ENCODE results near the gene SMOC1.

GRCh38 chr14:70050136-70050535, 170.9 kb downstream of the SMOC1 start:
- TF ChIP-seq, protein P1, sequence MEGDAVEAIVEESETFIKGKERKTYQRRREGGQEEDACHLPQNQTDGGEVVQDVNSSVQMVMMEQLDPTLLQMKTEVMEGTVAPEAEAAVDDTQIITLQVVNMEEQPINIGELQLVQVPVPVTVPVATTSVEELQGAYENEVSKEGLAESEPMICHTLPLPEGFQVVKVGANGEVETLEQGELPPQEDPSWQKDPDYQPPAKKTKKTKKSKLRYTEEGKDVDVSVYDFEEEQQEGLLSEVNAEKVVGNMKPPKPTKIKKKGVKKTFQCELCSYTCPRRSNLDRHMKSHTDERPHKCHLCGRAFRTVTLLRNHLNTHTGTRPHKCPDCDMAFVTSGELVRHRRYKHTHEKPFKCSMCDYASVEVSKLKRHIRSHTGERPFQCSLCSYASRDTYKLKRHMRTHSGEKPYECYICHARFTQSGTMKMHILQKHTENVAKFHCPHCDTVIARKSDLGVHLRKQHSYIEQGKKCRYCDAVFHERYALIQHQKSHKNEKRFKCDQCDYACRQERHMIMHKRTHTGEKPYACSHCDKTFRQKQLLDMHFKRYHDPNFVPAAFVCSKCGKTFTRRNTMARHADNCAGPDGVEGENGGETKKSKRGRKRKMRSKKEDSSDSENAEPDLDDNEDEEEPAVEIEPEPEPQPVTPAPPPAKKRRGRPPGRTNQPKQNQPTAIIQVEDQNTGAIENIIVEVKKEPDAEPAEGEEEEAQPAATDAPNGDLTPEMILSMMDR (IDR thresholded peaks at IDR 0.05): no peak
- no peak for TF ChIP-seq POLR2A (IDR thresholded peaks at IDR 0.05)
- no peak for TF ChIP-seq POLR2AphosphoS5 (IDR thresholded peaks at IDR 0.05)
